ENCODE measurements around the gene AMOTL1.

The AMOTL1 gene

DNA sequence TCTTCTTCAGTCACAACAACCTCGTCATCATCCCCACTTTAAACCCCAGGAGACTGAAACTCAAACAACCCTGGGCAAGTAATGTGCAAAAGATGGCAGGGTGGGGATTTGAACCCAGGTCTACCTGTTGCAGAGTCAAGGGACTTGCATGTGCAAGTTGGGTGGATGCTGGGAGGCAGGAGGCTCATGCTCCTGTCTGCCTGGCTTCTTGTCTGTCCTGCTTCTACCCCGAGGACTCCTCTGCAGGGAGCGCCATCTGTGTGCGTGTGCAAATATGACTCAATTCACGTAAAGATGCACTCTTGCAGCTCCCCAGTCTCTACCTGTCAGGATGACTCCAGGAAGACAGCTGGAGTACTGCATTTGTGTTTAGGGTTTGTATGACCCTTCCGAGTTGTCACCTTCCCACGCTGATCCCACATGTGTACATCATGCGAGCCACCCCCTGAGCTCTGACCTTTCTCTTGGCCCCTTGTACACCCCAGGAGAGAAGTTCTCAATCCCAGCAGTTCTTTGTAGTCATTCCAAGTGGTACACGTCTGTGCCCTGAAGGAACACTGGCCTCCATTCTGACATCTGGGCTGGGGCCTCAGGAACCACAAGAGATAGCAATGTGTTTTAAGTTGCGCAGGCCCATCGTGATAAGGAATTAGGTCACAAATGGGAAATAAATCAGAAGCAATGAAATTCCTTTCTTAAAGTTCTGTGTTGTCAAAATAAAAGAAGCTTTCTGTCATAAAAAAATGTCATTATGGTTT, 109.5 kb downstream of the AMOTL1 start:
- peak in 2 of 3 donors; percentile 34 to 37 for DNase-seq
- no peaks in the 10 kb centered on the region for H3K9me3 ChIP-seq (ENCODE audit: control extremely low read depth in 1 of 5, control insufficient read depth in 4 of 5, insufficient read depth in 2 of 5, low read depth in 1 of 5, low read length in 4 of 5)
- peaks cover 10 to 19% (median 16%) of the 10 kb centered on the region in 4 experiments for H3K4me1 ChIP-seq (ENCODE audit: control extremely low read depth in 1 of 4, control insufficient read depth in 4 of 4, insufficient read depth in 4 of 4, low read length in 3 of 4)
- CTCF ChIA-PET = interaction anchor here (0.9 to 1.5 kb wide), 8 partner anchors 8 to 359 kb away, joined by 3 to 9 read pairs (median 4); no protein-coding TSS in a partner anchor
- no peaks in the 10 kb centered on the region for H3K27me3 ChIP-seq (replicated peaks in 2 of 5; ENCODE audit: control insufficient read depth in 4 of 5, insufficient read depth in 5 of 5, low read length in 4 of 5)
- peaks cover 0 to 32% (median 12%) of the 10 kb centered on the region in 4 experiments for H3K36me3 ChIP-seq (ENCODE audit: control insufficient read depth in 4 of 4, insufficient read depth in 4 of 4, low read length in 3 of 4)
- WGBS (ENCODE audit: insufficient coverage) = 80% methylated on average over 9 of the region's 11 CpGs
- POLR2A ChIA-PET = no interaction called here
- H3K4me3 ChIP-seq (ENCODE audit: control insufficient read depth in 1 of 7, extremely low read depth in 1 of 7, insufficient read depth in 4 of 7, low read depth in 2 of 7, low read length in 6 of 7) = no peak overlapping the region
- H3K27ac ChIP-seq (ENCODE audit: insufficient read depth in 1 of 2, low read depth in 1 of 2, low read length in 2 of 2, poor library complexity in 1 of 2, severe bottlenecking in 2 of 2) = no peak overlapping the region

GRCh38 chr11:94879006-94879405, 110.8 kb downstream of the AMOTL1 start:
- H3K27ac ChIP-seq (ENCODE audit: insufficient read depth in 1 of 2, low read depth in 1 of 2, low read length in 2 of 2, poor library complexity in 1 of 2, severe bottlenecking in 2 of 2) = no peak overlapping the region
- ChIA-PET POLR2A (no interaction called here), CTCF (no interaction called here)
- WGBS (ENCODE audit: insufficient coverage) = 100% methylated on average over 2 of the region's 2 CpGs
- H3K27me3 ChIP-seq (replicated peaks in 2 of 5; ENCODE audit: control insufficient read depth in 4 of 5, insufficient read depth in 5 of 5, low read length in 4 of 5) = no peaks in the 10 kb centered on the region
- H3K9me3 ChIP-seq (ENCODE audit: control extremely low read depth in 1 of 5, control insufficient read depth in 4 of 5, insufficient read depth in 2 of 5, low read depth in 1 of 5, low read length in 4 of 5) = no peaks in the 10 kb centered on the region
- H3K36me3 ChIP-seq (ENCODE audit: control insufficient read depth in 4 of 4, insufficient read depth in 4 of 4, low read length in 3 of 4) = peaks cover 0 to 27% (median 10%) of the 10 kb centered on the region in 4 experiments
- H3K4me1 ChIP-seq (ENCODE audit: control extremely low read depth in 1 of 4, control insufficient read depth in 4 of 4, insufficient read depth in 4 of 4, low read length in 3 of 4) = peaks cover 12 to 25% (median 20%) of the 10 kb centered on the region in 4 experiments
- H3K4me3 ChIP-seq (ENCODE audit: control insufficient read depth in 1 of 7, extremely low read depth in 1 of 7, insufficient read depth in 4 of 7, low read depth in 2 of 7, low read length in 6 of 7) = no peak overlapping the region
- DNase-seq = no peak

DNA sequence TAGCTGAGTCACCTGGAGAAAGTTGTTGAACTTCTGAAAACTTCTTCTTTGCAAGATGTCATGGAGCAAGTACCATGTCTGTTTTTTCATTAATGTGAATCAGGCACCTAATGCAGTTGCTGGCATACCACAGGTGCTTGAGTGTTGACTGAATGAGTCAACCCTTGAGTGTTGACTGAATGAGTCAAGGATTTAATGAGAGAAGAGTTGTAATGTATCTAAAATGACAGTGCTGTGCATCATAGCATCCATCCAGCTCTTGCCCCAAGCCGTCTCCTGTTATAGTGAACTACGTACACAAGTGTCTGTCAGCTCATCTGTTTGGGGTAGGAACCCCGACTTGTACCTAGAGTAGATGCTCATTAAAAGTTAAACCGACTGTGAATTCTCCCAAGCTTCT, 112.1 kb downstream of the AMOTL1 start:
- 100% methylated on average over 3 of the region's 4 CpGs for WGBS (ENCODE audit: insufficient coverage)
- POLR2A ChIA-PET = no interaction called here
- no peak for DNase-seq
- H3K27me3 ChIP-seq (replicated peaks in 2 of 5; ENCODE audit: control insufficient read depth in 4 of 5, insufficient read depth in 5 of 5, low read length in 4 of 5) = no peaks in the 10 kb centered on the region
- no peak overlapping the region for H3K4me3 ChIP-seq (ENCODE audit: control insufficient read depth in 1 of 7, extremely low read depth in 1 of 7, insufficient read depth in 4 of 7, low read depth in 2 of 7, low read length in 6 of 7)
- CTCF ChIA-PET = interaction anchor here (1.2 kb wide), 1 partner anchor 117 kb away, joined by 4 read pairs; no protein-coding TSS in a partner anchor
- peaks cover 15 to 35% (median 32%) of the 10 kb centered on the region in 4 experiments for H3K4me1 ChIP-seq (ENCODE audit: control extremely low read depth in 1 of 4, control insufficient read depth in 4 of 4, insufficient read depth in 4 of 4, low read length in 3 of 4)
- no peak overlapping the region for H3K27ac ChIP-seq (ENCODE audit: insufficient read depth in 1 of 2, low read depth in 1 of 2, low read length in 2 of 2, poor library complexity in 1 of 2, severe bottlenecking in 2 of 2)
- H3K36me3 ChIP-seq (ENCODE audit: control insufficient read depth in 4 of 4, insufficient read depth in 4 of 4, low read length in 3 of 4) = peaks cover 0 to 26% (median 4%) of the 10 kb centered on the region in 4 experiments
- H3K9me3 ChIP-seq (ENCODE audit: control extremely low read depth in 1 of 5, control insufficient read depth in 4 of 5, insufficient read depth in 2 of 5, low read depth in 1 of 5, low read length in 4 of 5) = no peaks in the 10 kb centered on the region

- no peak for DNase-seq
- Histone ChIP-seq H3K4me1 (ENCODE audit: control extremely low read depth in 1 of 4, control insufficient read depth in 4 of 4, insufficient read depth in 4 of 4, low read length in 3 of 4) (peaks cover 5 to 16% (median 16%) of the 10 kb centered on the region in 4 experiments), H3K9me3 (ENCODE audit: control extremely low read depth in 1 of 5, control insufficient read depth in 4 of 5, insufficient read depth in 2 of 5, low read depth in 1 of 5, low read length in 4 of 5) (peaks cover 0 to 5% (median 0%) of the 10 kb centered on the region in 5 experiments), H3K27me3 (replicated peaks in 2 of 5; ENCODE audit: control insufficient read depth in 4 of 5, insufficient read depth in 5 of 5, low read length in 4 of 5) (no peaks in the 10 kb centered on the region), H3K36me3 (ENCODE audit: control insufficient read depth in 4 of 4, insufficient read depth in 4 of 4, low read length in 3 of 4) (peaks cover 0 to 15% (median 3%) of the 10 kb centered on the region in 4 experiments), H3K4me3 (ENCODE audit: control insufficient read depth in 1 of 7, extremely low read depth in 1 of 7, insufficient read depth in 4 of 7, low read depth in 2 of 7, low read length in 6 of 7) (no peak overlapping the region), H3K27ac (ENCODE audit: insufficient read depth in 1 of 2, low read depth in 1 of 2, low read length in 2 of 2, poor library complexity in 1 of 2, severe bottlenecking in 2 of 2) (no peak overlapping the region)
- ChIA-PET CTCF (interaction anchor here (4.5 kb wide), 1 partner anchor 15 kb away, joined by 28 read pairs; no protein-coding TSS in a partner anchor), POLR2A (no interaction called here)
- WGBS (ENCODE audit: insufficient coverage) = 90% methylated on average over 1 of the region's 2 CpGs
Measured at GRCh38 chr11:94882931-94883330, 114.8 kb downstream of the AMOTL1 start.

DNA sequence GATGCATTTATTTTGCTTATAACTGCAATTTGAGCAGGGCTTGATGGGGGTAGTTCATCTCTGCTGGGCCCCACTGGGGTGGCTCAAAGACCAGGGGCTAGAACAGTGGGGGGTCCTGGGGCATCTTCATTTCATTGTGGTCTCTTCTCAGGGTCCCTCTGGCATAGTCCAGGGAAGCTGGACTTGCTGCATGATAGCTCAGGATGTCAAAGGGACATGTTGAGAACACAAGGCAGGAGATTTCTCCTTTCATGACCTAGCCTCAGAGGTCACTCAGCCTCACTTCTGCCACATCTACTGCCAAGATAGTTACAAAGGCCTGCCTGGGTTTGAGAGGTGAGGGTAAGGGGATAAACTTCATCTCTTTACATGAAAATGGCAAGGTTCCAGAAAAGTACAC, 115.7 kb downstream of the AMOTL1 start:
- H3K4me3 ChIP-seq (ENCODE audit: control insufficient read depth in 1 of 7, extremely low read depth in 1 of 7, insufficient read depth in 4 of 7, low read depth in 2 of 7, low read length in 6 of 7) = no peak overlapping the region
- no peaks in the 10 kb centered on the region for H3K27me3 ChIP-seq (replicated peaks in 2 of 5; ENCODE audit: control insufficient read depth in 4 of 5, insufficient read depth in 5 of 5, low read length in 4 of 5)
- H3K4me1 ChIP-seq (ENCODE audit: control extremely low read depth in 1 of 4, control insufficient read depth in 4 of 4, insufficient read depth in 4 of 4, low read length in 3 of 4) = peaks cover 5 to 16% (median 16%) of the 10 kb centered on the region in 4 experiments
- H3K9me3 ChIP-seq (ENCODE audit: control extremely low read depth in 1 of 5, control insufficient read depth in 4 of 5, insufficient read depth in 2 of 5, low read depth in 1 of 5, low read length in 4 of 5) = peaks cover 0 to 5% (median 0%) of the 10 kb centered on the region in 5 experiments
- POLR2A ChIA-PET = no interaction called here
- peak overlapping the region; percentile 16 to 58 for H3K27ac ChIP-seq (ENCODE audit: insufficient read depth in 1 of 2, low read depth in 1 of 2, low read length in 2 of 2, poor library complexity in 1 of 2, severe bottlenecking in 2 of 2)
- peaks cover 0 to 13% (median 3%) of the 10 kb centered on the region in 4 experiments for H3K36me3 ChIP-seq (ENCODE audit: control insufficient read depth in 4 of 4, insufficient read depth in 4 of 4, low read length in 3 of 4)
- CTCF ChIA-PET = interaction anchor here (0.8 to 4.5 kb wide), 6 partner anchors 9 to 260 kb away, joined by 3 to 28 read pairs (median 4); no protein-coding TSS in a partner anchor
- no peak for DNase-seq

DNA sequence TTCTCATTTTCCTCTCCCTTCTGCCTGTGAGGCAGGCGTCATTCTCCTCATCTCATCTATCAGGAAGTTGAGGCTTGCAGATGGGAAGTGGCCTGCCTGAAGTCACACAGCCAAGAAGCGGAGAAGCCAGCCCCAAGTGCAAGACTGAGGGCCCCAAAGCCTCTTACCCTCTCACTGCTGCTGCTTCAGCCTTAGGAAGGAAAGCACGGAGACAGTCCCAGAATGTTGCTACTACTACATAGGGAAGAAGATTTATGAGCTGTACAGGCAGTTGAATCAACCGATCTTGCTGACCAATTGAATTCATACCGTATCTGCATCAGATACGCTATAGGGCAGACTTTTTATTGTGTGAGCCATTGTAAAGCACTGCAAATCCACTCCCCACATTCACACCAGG, 116.2 kb downstream of the AMOTL1 start:
- peak; percentile 25 to 77 (median 67) for DNase-seq
- H3K4me1 ChIP-seq (ENCODE audit: control extremely low read depth in 1 of 4, control insufficient read depth in 4 of 4, insufficient read depth in 4 of 4, low read length in 3 of 4) = peaks cover 5 to 16% (median 16%) of the 10 kb centered on the region in 4 experiments
- H3K27me3 ChIP-seq (replicated peaks in 2 of 5; ENCODE audit: control insufficient read depth in 4 of 5, insufficient read depth in 5 of 5, low read length in 4 of 5) = no peaks in the 10 kb centered on the region
- H3K9me3 ChIP-seq (ENCODE audit: control extremely low read depth in 1 of 5, control insufficient read depth in 4 of 5, insufficient read depth in 2 of 5, low read depth in 1 of 5, low read length in 4 of 5) = peaks cover 0 to 5% (median 0%) of the 10 kb centered on the region in 5 experiments
- H3K27ac ChIP-seq (ENCODE audit: insufficient read depth in 1 of 2, low read depth in 1 of 2, low read length in 2 of 2, poor library complexity in 1 of 2, severe bottlenecking in 2 of 2) = peak overlapping the region; percentile 16 to 58
- WGBS (ENCODE audit: insufficient coverage) = 13% methylated on average over 5 of the region's 6 CpGs
- POLR2A ChIA-PET = no interaction called here
- peaks cover 0 to 10% (median 3%) of the 10 kb centered on the region in 4 experiments for H3K36me3 ChIP-seq (ENCODE audit: control insufficient read depth in 4 of 4, insufficient read depth in 4 of 4, low read length in 3 of 4)
- no peak overlapping the region for H3K4me3 ChIP-seq (ENCODE audit: control insufficient read depth in 1 of 7, extremely low read depth in 1 of 7, insufficient read depth in 4 of 7, low read depth in 2 of 7, low read length in 6 of 7)
- CTCF ChIA-PET = interaction anchor here (0.7 to 4.5 kb wide), 6 partner anchors 12 to 1387 kb away, joined by 3 to 28 read pairs (median 4); no protein-coding TSS in a partner anchor

GRCh38 chr11:94885133-94885532, 117.0 kb downstream of the AMOTL1 start:
- POLR2A ChIA-PET = no interaction called here
- CTCF ChIA-PET = interaction anchor here (0.7 to 4.5 kb wide), 7 partner anchors 9 to 1386 kb away, joined by 3 to 28 read pairs (median 5); no protein-coding TSS in a partner anchor
- DNase-seq = peak in 1 of 3 donors; percentile 8
- Histone ChIP-seq H3K4me1 (ENCODE audit: control extremely low read depth in 1 of 4, control insufficient read depth in 4 of 4, insufficient read depth in 4 of 4, low read length in 3 of 4) (peaks cover 5 to 16% (median 16%) of the 10 kb centered on the region in 4 experiments), H3K27me3 (replicated peaks in 2 of 5; ENCODE audit: control insufficient read depth in 4 of 5, insufficient read depth in 5 of 5, low read length in 4 of 5) (no peaks in the 10 kb centered on the region), H3K4me3 (ENCODE audit: control insufficient read depth in 1 of 7, extremely low read depth in 1 of 7, insufficient read depth in 4 of 7, low read depth in 2 of 7, low read length in 6 of 7) (no peak overlapping the region), H3K36me3 (ENCODE audit: control insufficient read depth in 4 of 4, insufficient read depth in 4 of 4, low read length in 3 of 4) (peaks cover 0 to 7% (median 2%) of the 10 kb centered on the region in 4 experiments), H3K27ac (ENCODE audit: insufficient read depth in 1 of 2, low read depth in 1 of 2, low read length in 2 of 2, poor library complexity in 1 of 2, severe bottlenecking in 2 of 2) (no peak overlapping the region), H3K9me3 (ENCODE audit: control extremely low read depth in 1 of 5, control insufficient read depth in 4 of 5, insufficient read depth in 2 of 5, low read depth in 1 of 5, low read length in 4 of 5) (peaks cover 0 to 5% (median 0%) of the 10 kb centered on the region in 5 experiments)
- WGBS (ENCODE audit: insufficient coverage) = 66% methylated on average over 4 of the region's 5 CpGs
